Ishikawa (cell line): ENCODE data around the gene TMA16.

Experiments used
- CEBPB ChIP-seq: IDR thresholded peaks from 2 replicates; pipeline ENCODE4 v1.6.1; 2012
- CREB1 ChIP-seq: IDR thresholded peaks from 2 replicates; pipeline ENCODE4 v1.6.1; 2012; ENCODE audit warnings: low read depth
- EP300 ChIP-seq: IDR thresholded peaks from 2 replicates; pipeline ENCODE4 v1.6.1; 2012; ENCODE audit warnings: borderline replicate concordance
- FOXM1 ChIP-seq: IDR thresholded peaks from 2 replicates; pipeline ENCODE4 v1.6.1; 2012; ENCODE audit warnings: low read depth, borderline replicate concordance
- RAD21 ChIP-seq: IDR thresholded peaks from 2 replicates; pipeline ENCODE4 v1.6.1; 2012; ENCODE audit warnings: low read depth
- TAF1 ChIP-seq: IDR thresholded peaks from 2 replicates; pipeline ENCODE4 v1.6.1; 2012; ENCODE audit warnings: low read depth, mild to moderate bottlenecking
- TCF12 ChIP-seq: IDR thresholded peaks from 2 replicates; pipeline ENCODE4 v1.6.1; 2012; ENCODE audit warnings: low read depth
- TEAD4 ChIP-seq: IDR thresholded peaks from 2 replicates; pipeline ENCODE4 v1.6.1; 2012
- YY1 ChIP-seq: IDR thresholded peaks from 2 replicates; pipeline ENCODE4 v1.6.1; 2012; ENCODE audit warnings: low read depth
- ZBTB7A ChIP-seq: IDR thresholded peaks from 2 replicates; pipeline ENCODE4 v1.6.1; 2012; ENCODE audit warnings: low read depth
- TF ChIP-seq, protein P1 (sequence below): IDR thresholded peaks from 2 replicates; pipeline ENCODE4 v1.6.1; 2012; ENCODE audit warnings: low read depth, mild to moderate bottlenecking
- TF ChIP-seq, protein P2 (sequence below): IDR thresholded peaks from 2 replicates; pipeline ENCODE4 v1.6.1; 2012

DNA sequence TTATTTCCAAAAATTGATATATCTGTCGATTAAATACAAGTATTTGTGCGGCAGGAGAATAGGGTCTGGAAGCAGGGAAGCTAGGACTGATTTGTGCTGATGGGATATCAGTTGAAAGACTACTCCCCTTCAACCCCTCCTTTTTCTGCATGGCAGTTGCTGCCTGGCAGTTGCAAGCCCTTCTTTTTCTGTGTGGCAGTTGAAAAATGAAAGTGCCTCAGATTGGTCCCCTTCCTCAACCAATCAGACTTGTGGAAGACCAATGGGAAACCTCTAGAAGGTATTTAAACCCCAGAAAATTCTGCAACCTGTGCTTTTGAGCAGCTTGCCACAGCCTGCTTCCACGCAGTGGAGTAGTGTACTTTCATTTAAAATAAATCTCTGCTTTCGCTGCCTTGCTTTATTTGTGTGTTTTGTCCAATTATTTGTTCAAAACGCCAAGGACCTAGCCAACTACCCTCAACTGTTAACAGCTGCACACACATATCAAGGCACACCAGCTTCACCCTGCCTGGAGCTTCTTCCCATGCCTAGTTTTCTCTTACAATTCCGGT, 1.5 kb upstream of the TMA16 start:
- TF ChIP-seq, protein P1, sequence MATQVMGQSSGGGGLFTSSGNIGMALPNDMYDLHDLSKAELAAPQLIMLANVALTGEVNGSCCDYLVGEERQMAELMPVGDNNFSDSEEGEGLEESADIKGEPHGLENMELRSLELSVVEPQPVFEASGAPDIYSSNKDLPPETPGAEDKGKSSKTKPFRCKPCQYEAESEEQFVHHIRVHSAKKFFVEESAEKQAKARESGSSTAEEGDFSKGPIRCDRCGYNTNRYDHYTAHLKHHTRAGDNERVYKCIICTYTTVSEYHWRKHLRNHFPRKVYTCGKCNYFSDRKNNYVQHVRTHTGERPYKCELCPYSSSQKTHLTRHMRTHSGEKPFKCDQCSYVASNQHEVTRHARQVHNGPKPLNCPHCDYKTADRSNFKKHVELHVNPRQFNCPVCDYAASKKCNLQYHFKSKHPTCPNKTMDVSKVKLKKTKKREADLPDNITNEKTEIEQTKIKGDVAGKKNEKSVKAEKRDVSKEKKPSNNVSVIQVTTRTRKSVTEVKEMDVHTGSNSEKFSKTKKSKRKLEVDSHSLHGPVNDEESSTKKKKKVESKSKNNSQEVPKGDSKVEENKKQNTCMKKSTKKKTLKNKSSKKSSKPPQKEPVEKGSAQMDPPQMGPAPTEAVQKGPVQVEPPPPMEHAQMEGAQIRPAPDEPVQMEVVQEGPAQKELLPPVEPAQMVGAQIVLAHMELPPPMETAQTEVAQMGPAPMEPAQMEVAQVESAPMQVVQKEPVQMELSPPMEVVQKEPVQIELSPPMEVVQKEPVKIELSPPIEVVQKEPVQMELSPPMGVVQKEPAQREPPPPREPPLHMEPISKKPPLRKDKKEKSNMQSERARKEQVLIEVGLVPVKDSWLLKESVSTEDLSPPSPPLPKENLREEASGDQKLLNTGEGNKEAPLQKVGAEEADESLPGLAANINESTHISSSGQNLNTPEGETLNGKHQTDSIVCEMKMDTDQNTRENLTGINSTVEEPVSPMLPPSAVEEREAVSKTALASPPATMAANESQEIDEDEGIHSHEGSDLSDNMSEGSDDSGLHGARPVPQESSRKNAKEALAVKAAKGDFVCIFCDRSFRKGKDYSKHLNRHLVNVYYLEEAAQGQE: no peak
- TF ChIP-seq EP300 (no peak), ZBTB7A (no peak), YY1 (no peak), TAF1 (no peak), FOXM1 (no peak), TEAD4 (no peak), CREB1 (no peak), CEBPB (no peak), RAD21 (no peak), TCF12 (no peak)
- TF ChIP-seq, protein P2, sequence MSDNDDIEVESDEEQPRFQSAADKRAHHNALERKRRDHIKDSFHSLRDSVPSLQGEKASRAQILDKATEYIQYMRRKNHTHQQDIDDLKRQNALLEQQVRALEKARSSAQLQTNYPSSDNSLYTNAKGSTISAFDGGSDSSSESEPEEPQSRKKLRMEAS: no peak
